GM19372 (cell line): ENCODE measurements around the gene ZFPM1.
"Not testable (repeated sequence)": the region's sequence is repeated elsewhere in the genome, so short reads cannot be mapped to it uniquely, and the experiment has no call there.

ENCODE experiments used
- ATAC-seq: cut with Tn5 transposase; IDR thresholded peaks from one replicate; pipeline ENCODE4 v1.9.1; 2021; ENCODE audit warnings: mild to moderate bottlenecking, low read depth, moderate library complexity; ENCODE audit not compliant: unreplicated experiment

ZFPM1 gene

DNA sequence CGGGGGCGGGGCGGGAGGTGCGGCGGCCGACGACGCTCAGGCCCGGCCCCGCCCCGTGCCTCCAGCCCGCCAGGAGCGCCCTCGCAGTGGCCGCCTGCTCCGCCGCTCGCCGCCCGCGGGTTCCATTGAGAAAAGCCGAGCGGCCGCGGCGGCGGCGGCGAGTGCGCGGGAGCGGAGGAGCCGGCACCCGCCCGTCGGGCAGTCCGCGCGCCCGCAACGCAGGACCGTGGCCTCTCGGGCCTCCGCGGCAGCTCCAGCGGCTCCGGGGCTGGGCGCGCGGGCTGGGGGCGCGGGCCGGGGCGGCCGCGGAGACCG lies at the start of gene ZFPM1:
ZFPM1 (plus strand) TSS at position 64 of the 315 bp plus-strand sequence. CDS start 359 bp downstream, outside the sequence.
- no peak for ATAC-seq

DNA sequence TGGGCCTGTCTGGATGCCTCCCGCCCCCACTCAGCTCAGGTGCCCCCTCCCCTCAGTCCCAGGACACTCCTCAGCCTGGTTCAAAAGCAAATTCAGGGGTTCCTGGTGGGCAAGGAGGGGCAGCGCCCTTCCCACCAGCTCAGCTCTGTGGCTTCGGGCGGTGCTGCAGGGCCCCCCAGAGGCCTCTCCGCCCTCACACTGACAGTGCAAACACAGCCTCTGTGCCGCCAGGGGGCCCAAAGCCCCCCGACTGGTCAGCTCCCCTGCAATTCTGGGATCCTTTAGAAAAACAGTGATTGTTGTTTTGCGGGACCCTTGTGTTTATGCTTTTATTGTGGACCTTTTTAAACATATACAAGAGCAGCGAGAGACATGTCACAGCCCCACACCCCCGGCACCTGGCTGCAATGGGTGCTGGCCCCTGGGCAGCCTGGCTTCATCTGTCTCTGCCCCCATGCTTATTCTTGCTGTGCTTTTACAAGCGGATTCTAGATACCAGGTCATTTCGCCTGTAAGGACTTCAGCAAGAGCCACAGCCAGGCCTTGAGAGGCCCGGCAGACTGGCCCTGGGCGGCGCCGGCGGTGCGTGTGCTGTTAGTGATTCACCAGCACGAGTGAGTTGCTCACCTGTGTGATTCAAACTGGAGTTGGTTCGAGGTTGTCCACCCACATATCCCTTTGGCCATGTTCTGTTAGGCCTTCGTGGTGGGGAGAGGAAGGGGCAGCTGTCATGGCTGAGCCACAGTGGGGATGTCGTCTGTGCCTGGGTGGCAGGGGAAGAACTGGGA lies 49.1 kb upstream of the ZFPM1 start:
- ATAC-seq: no peak

DNA sequence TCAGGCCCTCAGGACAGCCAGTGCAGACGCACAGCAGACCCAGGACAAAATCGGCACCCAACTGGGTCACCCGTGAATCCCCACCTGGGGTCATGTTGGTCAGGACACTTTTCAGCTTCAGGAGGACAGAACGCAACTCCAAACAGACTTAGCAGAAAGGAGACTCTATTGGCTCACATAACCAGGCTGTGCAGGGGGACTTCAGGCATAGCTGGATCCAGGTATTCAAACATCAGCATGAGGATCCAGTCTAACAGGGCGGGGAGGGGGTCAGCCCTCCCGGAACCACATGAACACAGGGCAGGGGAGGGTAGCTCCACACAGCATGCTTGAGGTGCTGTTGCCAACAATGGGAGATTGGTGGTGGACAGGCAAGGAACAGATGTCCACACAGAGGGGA lies 48.3 kb upstream of the ZFPM1 start:
- ATAC-seq: no peak

DNA sequence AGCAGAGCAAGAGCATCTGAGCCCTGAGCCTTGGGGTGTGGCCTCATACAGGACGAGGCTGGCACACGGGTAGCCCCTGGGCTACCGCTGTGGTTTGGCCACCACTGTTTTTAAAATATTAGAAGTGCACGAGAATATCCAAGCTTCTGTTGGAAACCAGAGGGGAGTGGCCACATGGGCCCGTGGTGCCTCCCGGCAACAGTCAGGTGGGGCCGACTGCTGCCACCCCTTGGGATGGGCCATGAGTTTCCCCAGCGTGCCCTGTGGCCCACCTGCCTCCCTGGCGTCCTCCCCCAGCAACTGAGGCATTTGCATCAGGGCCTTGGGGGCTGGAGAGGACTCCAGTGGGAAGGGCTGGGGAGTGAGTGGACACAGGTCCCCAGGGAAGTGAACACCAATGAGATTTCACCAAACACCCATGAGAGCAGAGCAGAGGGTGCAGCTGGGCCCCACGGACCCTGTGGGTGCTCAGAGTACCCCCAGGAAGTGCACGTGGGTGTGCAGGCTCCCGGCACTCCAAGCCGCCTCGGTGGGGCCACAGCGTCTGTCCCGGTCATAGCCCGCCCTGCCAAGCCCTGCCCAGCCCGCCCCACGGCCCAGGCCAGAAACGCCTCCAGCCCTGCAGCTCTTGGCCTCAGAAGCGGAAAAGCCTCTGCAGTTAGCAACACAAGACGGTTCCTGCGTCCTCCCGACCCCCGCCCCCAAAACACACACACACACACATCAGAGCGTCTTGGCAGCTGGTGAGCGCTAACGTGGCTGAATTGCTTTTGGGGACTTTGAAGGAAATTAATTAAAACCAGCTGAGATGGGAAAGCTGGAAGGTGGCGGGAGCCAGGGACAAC lies 47.6 kb upstream of the ZFPM1 start:
- ATAC-seq: no peak

DNA sequence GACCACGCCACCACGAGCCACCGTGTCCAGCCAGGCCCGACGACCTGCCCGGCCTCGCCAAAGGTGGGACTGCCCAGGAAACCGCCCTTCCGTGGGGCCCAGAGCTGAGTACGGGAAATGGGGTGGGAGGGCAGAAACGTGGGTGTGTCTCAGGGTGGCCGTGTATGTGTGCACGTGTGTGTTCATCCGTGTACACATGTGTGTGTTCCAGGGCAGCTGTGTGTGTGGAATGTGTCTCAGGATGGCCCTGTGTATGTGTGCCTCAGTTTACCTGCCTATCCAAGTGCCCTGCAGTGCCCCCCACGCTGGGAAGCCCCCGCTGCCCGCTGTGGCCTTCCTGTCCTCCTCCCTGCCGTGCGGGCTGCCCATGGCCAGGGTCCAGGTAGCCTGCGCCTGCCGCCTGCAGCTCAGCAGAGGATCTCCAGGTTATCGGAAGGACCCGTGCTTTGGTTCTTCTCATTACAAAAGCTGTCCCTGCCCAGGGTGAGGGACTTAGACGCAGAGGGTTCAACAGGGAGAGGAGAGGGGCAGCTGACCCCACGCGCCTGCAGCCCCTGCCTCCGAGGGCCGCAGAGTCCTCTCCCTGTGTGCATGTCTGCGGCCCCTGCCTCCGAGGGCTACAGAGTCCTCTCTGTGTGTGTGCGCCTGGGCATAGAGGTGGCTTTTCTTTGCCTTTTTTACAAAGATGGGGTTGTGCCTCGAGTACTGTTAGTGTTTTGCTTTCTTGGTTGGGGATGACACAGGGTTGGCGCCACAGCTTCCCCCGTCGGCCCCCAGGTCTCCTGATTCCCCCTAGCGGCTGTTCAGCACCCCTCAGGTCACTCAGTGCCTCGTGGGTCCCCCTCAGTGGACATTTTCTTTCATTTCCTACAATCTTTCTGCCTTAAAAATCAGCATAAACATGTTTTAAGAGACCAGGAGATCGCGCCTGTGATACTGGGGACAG lies 46.7 kb upstream of the ZFPM1 start:
- no peak for ATAC-seq

DNA sequence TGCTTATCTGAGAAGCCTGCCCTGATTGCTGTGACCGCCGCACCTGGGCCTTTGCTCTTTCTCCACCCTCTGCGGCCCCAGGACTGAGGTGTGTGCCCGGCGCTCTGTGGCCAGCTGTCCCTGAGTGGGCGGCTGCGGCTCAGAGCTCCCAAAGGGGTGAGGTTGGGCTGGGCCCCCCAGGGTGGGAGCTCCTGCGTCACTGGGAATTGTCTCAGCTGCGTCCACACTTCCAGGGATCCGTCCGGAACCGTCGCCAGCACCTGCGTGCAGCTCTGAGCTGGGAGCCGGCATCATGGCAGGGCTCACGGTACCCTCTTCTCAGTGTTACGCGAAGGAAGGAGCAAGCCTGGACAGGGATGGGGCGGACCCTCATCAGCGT lies 46.0 kb upstream of the ZFPM1 start:
- no peak for ATAC-seq

DNA sequence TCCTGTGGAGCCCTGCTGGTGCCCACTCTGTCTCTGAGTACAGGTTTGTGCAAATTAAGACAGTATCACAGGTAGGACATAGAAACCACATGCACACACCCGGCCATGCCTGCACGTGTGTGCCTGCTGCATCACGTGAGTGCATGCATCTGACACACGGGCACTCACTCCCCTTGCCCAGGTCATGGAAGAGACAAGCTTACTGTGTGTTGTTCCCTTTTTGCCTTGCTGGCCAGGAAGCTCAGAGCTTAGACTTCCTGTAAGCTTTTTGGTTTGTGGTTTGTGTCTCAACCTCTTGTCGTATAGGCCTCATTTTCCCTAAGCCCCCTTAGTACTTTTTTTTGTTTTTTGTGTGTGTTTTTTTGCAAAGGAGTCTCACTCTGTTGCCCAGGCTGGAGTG lies 45.3 kb upstream of the ZFPM1 start:
- no peak for ATAC-seq

DNA sequence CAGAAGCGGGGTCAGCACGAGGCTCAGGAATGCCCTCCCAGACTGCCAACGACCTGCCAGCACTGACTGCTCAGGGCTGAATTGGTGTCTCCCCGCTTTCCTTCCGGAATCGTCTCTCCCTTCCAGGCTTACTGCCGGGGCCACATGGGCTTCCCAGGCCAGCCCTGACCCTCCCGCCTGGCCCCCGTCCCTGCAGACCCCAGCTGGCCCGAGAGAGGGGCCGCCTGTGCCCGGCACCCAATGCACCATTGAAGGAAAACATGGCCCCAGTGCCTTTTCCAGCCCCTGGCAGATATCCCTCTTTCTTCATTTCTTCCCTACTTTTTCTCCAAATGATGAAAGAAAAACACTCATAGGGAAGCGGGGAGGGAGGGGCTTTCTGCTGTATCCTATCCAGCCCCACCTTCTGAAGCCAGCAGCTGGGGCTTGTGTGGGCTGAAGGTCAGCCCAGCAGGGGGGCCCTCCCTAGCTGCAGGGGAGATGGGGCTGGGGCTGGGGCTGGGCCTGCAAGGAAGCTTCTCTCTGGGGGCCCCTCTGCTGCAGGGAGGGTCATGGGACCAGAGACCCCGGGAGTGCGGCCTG lies 44.4 kb upstream of the ZFPM1 start:
- ATAC-seq: no peak

DNA sequence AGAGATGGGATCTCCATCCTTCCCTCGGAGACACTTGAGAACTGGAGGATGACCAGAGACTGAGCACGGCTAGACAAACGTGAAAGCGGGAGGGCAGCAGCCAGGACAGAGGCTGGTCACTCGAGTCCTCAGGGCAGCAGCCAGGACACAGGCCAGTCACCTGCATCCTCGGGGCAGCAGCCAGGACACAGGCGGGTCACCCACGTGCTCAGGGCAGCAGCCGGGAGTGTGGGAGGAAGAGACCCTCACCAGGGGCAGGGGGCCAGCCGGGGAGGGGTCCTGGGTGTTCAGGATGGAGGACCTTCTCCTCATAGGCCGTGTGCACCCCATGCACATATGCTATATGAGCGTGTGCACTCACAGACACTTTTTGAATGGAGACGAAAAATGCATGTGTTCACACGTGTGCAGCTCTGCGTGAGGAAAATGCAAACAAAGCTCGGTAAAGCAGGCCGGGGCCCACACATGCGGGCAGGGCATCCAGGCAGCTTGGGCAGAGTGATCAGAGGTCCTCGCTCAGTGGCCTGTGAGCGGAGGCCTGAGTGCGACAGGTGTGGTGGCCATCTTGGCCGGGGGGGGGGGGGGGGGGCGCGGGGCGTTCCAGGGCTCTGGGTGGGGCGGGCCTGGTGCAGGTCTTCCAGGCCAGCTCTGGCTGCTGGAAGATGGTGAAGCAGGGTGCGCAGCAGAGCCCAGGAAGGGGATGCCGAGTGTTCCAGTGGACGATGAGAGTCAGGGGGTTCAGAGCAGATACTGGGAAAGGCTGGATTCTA lies 43.6 kb upstream of the ZFPM1 start:
- no peak for ATAC-seq

DNA sequence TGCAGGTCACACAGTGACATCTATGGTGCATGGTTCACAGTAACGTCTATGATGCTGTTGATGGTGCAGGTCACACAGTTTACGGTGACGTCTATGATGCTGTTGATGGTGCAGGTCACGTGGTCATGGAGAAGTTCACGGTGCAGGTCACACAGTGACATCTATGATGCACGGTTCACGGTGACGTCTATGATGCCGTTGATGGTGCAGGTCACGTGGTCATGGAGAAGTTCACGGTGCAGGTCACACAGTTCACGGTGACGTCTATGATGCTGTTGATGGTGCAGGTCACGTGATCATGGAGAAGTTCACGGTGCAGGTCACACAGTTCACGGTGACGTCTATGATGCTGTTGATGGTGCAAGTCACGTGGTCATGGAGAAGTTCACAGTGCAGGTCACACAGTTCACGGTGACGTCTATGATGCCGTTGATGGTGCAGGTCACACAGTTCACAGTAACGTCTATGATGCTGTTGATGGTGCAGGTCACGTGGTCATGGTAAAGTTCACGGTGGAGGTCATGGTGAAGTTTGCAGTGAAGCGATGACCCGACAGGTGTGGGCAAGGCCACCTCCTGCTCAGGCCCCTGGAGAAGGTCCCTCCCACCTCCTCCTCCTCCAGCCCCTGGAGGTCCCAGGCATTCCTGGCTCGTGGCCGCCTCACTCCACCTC lies 42.6 kb upstream of the ZFPM1 start:
- ATAC-seq: not testable (repeated sequence)

DNA sequence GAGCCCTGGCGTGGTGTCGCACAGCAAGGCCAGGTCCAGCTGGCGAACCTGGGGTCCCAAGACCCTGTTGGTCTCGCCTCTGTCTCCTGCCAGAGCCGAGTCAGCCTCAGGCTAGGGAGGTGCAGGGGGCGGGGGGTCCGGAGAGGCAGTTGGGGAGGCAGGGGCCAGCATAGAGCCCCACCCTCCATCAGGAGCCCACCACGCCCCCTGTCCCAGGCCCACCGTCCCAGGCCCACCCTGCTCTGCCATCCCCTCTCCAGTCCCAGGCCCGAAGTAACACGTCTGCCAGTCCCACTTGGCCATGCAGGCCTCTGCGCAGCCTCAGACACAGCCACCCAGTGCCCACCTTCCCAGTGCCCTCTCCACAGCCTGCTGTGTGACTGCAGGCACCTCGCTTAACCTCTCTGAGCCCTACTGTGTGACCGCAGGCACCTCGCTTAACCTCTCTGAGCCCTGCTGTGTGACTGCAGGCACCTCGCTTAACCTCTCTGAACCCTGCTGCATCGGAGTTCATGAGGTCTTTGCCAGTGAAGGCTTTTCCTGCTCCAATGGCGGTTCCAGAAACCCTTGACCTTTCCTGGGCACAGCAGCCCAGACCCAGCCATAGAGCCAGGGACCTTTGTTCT lies 41.0 kb upstream of the ZFPM1 start:
- ATAC-seq: no peak

DNA sequence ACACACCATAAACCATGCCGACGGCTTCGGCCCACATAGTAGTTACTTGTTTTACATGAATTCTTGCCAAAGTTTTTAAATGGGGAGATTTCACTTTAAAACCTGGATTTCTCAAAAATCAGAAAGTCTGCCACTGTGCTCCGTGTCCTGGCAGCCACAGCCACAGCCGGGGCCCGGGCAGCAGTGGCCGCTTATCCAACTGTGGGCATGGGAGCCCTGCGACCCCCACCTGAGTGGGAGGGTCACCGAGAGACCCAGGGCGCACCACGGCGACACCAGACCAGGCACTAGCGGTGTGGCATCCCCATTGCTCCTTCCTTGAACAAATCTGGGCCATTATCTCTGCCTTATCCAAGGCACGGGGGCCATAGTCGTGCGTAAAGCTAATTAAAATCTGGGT lies 40.3 kb upstream of the ZFPM1 start:
- no peak for ATAC-seq

DNA sequence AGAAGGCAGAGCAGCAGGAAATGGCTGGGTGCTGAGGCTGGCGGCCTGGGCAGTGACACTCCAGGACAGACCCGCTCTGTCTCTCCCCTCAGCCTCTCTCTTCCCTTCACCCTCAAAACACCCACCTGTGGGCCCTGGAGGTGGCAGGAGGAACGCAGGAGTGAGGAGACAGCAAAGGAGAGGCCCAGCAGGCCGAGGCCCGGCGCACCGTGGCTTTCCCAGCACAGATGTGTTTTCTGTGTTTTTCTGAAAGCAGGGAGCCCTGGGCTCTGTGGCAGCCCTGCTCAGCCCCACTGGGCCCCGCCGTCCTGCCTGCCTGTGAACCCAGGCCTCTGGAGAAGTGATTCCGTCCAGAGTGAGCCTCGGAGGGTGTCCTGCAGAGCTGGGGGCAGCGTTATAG lies 39.8 kb upstream of the ZFPM1 start:
- ATAC-seq: no peak

DNA sequence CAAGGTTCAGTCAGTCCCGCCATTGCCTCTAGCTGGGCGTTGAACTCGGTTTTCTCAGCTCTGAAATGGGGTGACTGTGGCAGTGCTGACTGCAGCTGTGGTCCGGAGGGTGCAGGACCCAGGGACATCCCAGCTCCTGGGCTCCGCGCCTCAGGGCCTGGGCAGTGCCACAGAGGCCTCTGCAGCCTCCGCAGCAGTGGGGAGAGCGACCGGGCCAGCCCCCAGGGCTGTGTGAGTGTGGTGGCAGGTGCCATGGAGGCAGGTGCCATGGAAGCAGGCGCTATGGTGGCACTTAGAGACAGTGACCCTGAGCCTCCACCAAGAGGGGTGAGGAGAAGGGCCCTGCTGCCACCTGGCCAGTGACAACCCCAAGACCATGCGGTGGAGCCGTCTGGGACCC lies 39.4 kb upstream of the ZFPM1 start:
- ATAC-seq: no peak

DNA sequence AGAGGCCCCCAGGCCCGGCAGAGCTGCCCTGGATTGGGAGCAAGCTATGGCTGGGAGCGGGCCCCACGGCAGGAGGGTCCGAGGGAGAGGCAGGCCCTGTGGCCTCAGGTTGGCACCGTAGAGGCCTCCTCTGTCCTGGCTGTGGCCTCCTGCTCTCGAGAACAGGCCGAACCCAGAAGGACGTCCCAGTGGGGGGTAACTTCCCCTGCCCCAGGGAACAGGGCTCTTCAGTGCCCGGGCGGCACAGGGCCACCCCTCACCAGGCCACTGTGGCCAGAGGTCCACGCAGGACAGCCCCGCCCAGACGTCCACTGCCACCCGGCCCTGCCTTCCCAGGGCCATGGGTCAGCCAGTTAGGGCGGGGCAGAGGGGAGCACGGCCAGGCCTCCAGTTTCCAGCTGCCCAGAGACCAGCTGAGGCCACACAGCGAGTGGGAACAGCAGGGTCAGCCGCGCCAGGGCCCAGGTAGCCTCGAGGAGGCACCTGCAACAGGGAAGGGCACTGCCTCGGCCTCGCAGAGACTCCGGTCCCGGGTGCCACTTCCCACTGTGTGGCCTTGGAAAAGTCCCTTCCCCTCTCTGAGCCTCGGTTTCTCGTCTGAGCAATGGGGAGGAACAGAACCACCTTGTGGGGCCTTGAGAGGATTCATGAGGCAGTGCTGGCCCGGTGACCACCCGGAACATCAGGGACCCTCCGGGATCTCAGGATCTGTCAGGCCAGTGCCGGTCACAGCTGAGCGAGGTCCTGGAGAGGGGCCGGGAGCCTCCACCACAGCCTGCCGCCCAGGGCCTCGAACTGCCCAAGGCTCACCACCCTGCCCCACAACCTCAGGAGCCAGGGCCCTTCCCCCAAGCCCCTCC lies 38.3 kb upstream of the ZFPM1 start:
- no peak for ATAC-seq

DNA sequence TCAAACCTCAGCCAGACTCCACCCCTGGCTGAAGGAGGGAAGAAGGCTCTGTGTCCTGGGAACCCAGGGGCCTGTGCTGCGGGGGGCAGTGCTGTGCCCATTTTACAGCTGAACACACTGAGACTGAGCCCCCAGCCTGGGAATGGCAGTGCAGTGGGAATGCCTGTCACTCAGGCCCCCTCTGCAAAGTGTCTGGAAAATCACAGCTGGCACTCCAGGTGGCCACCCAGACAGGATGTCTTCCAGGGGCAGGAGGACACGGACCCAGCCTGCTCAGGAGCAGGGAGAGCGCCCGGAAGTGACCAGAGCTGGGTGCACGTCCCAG lies 37.7 kb upstream of the ZFPM1 start:
- no peak for ATAC-seq

DNA sequence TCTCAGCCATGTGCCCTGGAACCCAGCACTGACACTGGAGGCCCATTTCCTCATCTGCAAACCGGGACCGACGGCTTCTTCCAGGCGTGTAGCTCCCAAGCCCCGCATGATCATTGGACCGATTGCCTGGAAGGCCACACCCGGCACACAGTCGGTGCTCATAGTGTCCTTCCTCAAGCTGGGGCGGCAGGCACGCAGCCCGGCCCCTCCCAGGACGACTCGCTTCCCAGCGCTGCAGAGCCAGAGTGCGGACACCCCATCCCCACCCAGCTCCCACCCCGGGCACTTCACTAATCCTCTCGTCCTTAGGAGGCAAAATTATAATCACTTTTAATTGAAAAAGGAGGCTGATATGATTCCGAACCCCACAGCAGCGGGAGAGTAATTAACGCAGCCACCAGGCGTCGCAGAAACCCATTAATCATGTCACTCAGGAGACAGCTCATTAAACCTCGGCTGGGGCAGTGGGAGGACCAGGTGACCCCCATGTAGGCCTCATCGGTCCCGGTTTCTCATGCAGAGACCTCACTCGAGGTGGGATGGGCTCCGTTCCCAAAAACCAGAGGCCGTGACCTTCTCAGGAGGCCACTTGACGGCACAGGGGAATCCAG lies 37.3 kb upstream of the ZFPM1 start:
- no peak for ATAC-seq

DNA sequence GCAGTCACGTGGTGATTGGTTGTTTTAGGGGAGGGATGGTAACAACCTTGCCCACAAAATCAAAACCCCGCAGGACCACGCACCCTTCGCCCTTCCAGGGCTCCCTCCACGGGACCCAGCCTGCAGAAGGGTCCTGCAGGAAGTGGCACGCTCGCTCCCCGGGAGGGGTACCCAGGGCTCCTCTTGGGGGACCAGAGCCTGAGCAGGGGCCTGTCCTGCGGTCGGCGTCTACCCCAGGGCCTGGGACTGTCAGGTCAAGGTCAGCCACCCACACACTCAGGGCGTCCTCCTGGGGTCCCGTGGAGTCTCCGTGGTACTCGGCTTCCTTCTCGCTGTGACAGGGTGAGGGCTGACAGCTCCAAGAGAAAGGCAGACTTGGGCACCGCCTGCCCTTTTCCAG lies 36.4 kb upstream of the ZFPM1 start:
- no peak for ATAC-seq
